Measurements from ENCODE around the gene TAGLN.
A peak's percentile ranks its signal among the peaks of the same experiment; 100 is the strongest.
"Not testable (repeated sequence)": the region's sequence is repeated elsewhere in the genome, so short reads cannot be mapped to it uniquely, and the experiment has no call there.

TAGLN gene

DNA sequence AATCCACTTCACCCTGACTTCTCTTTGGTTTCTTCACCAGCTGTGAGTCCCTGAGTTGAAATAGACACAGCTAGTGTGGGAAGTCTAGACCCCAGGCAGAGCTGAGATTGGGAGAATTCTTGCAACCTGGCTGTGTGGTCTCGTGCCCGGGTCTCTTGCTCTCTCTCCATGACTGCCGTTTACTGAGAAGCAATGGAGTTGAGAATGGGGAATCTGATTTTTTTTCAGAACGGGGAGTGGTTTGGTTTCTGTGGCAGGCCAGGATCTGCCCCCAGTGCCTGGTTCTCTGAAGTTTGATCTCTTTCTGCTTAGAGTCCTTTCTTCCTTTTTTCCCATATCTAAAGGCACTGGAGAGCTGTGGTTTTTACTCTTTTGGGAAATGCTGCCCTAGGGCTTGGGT, 19.1 kb upstream of the TAGLN start:
- H3K4me3 ChIP-seq (replicated peaks in 1 of 2; ENCODE audit: low read depth in 2 of 2, low read length in 2 of 2) = peak overlapping the region; percentile 81
- TF ChIP-seq, protein P1, sequence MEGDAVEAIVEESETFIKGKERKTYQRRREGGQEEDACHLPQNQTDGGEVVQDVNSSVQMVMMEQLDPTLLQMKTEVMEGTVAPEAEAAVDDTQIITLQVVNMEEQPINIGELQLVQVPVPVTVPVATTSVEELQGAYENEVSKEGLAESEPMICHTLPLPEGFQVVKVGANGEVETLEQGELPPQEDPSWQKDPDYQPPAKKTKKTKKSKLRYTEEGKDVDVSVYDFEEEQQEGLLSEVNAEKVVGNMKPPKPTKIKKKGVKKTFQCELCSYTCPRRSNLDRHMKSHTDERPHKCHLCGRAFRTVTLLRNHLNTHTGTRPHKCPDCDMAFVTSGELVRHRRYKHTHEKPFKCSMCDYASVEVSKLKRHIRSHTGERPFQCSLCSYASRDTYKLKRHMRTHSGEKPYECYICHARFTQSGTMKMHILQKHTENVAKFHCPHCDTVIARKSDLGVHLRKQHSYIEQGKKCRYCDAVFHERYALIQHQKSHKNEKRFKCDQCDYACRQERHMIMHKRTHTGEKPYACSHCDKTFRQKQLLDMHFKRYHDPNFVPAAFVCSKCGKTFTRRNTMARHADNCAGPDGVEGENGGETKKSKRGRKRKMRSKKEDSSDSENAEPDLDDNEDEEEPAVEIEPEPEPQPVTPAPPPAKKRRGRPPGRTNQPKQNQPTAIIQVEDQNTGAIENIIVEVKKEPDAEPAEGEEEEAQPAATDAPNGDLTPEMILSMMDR (IDR thresholded peaks at IDR 0.05; ENCODE audit: low read depth, low read length) = no peak
- peak in 1 of 2 donors; percentile 51 for DNase-seq (ENCODE audit: low read depth in 2 of 2)

DNA sequence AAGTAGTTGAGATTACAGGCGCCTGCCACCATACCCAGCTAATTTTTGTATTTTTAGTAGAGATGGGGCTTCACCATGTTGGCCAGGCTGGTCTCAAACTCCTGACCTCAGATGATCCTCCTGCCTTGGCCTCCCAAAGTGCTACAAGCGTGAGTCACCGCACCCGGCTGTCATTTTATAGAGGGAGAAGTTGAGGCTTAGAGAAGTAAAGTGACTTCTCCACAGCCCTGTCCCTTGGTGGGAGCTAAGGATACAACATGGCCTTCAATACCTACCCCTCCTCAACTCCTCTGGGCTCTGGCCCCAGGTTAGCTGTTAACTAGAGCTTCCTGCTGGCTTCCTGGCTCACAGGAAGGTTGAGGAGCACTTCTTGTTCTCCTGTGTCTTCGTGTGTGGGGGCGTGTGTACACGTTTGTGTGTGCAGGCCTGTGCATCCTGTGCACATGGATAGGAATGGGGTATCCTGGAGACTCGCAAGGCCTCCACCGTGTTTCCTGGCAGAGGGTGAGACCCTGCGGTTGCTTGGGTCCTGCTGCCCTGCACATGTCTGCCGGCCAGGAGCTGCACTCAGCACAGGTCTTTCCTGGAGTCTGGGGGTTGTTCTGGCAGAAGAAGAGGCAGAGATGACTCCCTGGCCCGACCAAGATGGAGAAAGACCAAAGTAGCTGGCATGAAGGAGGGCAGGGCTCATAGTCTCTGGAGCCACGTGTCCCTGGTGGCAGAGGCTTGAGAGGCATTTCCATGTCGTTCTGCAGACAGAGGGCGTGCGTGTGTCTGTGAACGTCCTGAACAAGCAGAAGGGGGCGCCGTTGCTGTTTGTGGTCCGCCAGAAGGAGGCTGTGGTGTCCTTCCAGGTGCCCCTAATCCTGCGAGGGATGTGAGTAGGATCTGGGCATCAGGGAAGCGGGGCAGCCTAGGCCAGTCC, 18.2 kb upstream of the TAGLN start:
- DNase-seq (ENCODE audit: low read depth in 2 of 2) = peak; percentile 79 to 86
- TF ChIP-seq, protein P1 (IDR thresholded peaks at IDR 0.05; ENCODE audit: low read depth, low read length) = peak; percentile 83

DNA sequence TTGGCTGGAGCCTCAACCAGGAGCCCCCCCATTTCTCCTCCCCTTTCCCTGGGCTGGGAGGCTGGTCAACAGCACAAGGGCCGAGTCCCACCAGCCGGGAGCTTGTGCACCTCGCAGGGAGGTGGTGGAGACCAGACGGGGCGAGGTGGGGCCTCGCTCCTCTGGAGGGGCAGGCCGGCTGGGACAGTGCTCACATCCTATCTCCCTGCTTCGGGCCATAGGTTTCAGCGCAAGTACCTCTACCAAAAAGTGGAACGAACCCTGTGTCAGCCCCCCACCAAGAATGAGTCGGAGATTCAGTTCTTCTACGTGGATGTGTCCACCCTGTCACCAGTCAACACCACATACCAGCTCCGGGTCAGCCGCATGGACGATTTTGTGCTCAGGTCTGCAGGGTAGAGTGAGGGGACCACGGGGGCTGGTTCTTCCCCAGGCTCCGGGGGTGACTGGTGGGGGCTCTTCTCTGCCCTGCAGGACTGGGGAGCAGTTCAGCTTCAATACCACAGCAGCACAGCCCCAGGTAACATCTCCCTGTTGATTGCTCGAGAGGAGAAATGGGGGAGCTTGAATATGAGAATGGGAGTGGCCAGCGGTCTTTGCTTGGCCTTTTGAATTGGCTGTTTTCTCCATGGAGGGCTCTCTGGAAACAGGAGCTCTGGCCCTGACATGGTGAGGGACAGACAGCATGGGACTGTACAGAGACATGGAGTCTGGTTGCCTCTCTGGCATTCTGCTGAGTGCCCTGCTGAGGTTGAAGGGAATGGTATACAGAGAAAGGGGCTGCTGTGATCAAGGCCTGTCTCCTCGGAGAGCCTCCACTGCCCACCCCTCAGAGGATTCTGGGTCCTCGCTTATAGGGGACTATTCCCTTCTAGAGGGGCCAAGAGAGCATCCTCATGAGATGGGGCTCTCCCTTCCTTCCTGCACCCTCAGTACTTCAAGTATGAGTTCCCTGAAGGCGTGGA, 17.3 kb upstream of the TAGLN start:
- TF ChIP-seq, protein P1 (IDR thresholded peaks at IDR 0.05; ENCODE audit: low read depth, low read length) = no peak

More for the DNA sequence above, 18.2 kb upstream of the TAGLN start:
- H3K4me3 ChIP-seq (replicated peaks in 1 of 2; ENCODE audit: low read depth in 2 of 2, low read length in 2 of 2) = no peak overlapping the region

DNA sequence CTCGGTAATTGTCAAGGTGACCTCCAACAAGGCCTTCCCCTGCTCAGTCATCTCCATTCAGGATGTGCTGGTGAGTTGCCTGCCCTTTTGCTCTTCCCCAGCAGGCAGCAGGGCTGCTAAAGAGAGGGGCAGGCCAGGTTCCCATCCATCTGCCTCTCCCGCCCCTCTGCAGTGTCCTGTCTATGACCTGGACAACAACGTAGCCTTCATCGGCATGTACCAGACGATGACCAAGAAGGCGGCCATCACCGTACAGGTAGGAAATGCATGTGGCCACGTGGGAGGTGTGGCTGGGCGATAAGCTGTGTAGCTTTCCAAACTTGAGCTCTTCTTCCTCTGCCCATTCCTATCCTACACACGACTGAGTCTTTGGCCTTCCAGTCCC, 16.6 kb upstream of the TAGLN start:
- TF ChIP-seq, protein P1 (IDR thresholded peaks at IDR 0.05; ENCODE audit: low read depth, low read length) = no peak
- no peak for DNase-seq (ENCODE audit: low read depth in 2 of 2)
- no peak overlapping the region for H3K4me3 ChIP-seq (replicated peaks in 1 of 2; ENCODE audit: low read depth in 2 of 2, low read length in 2 of 2)

More for the DNA sequence above, 17.3 kb upstream of the TAGLN start:
- no peak overlapping the region for H3K4me3 ChIP-seq (replicated peaks in 1 of 2; ENCODE audit: low read depth in 2 of 2, low read length in 2 of 2)
- no peak for DNase-seq (ENCODE audit: low read depth in 2 of 2)

DNA sequence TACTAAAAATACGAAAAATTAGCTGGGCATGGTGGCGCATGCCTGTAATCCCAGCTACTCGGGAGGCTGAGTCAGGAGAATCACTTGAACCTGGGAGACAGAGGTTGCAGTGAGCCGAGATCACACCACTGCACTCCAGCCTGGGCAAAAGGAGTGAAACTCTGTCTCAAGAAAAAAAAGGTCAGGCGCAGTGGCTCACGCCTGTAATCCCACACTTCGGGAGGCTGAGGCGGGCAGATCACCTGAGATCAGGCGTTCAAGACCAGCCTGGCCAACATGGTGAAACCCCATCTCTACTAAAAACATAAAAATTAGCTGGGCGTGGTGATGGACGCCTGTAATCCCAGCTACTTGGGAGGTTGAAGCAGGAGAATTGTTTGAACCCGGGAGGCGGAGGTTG, 16.0 kb upstream of the TAGLN start:
- not testable (repeated sequence) for DNase-seq (ENCODE audit: low read depth in 2 of 2); H3K4me3 ChIP-seq (replicated peaks in 1 of 2; ENCODE audit: low read depth in 2 of 2, low read length in 2 of 2)

DNA sequence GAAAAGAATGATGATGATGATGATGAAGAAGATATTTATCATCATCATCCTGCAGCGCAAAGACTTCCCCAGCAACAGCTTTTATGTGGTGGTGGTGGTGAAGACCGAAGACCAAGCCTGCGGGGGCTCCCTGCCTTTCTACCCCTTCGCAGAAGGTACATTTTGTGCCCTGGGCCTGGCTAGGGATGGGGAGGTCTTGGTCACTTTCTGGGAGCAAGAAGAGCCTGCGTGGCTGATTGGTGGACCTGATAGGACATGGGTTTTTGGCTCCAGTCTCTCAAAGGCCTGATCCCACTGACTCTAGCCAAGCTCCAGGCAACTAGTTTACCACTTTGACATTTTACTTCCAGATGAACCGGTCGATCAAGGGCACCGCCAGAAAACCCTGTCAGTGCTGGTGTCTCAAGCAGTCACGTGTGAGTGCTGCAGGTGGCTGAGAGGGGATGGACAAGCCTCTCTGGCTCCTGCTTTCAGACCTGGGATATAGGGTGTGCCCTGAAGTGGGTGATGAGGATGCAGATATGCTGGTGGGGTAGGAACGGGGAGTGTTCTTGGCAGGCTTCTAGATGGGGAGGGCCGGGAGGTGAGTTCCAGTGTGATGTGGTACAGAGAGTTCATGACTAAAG, 15.3 kb upstream of the TAGLN start:
- no peak for DNase-seq (ENCODE audit: low read depth in 2 of 2)
- TF ChIP-seq, protein P1 (IDR thresholded peaks at IDR 0.05; ENCODE audit: low read depth, low read length) = no peak
- H3K4me3 ChIP-seq (replicated peaks in 1 of 2; ENCODE audit: low read depth in 2 of 2, low read length in 2 of 2) = no peak overlapping the region

Data from cardiac fibroblast (primary cell).